Activated T-helper 17 cell treated with anti-CD3 and anti-CD28 coated beads, Interleukin-2, amount 50 U/mL, for 72 hours (primary cell): Measurements from ENCODE around the gene ZNF672. TPM values are rescaled to one million over a fixed set of nuclear protein-coding genes. Genes with fewer than 3 reads are reported as not detected.

Source experiments
- ATAC-seq: fragments of 150-1000 bp; cut with Tn5 transposase; replicated peaks from 2 replicates; pipeline ENCODE4 v1.10.0; 2021; ENCODE audit warnings: mild to moderate bottlenecking, moderate library complexity
- H3K27ac Mint-ChIP-seq: one replicate; pipeline ENCODE4 v1.8.0; 2022; ENCODE audit warnings: mixed read lengths
- H3K27me3 Mint-ChIP-seq: one replicate; pipeline ENCODE4 v1.8.0; 2022; ENCODE audit warnings: mixed read lengths
- H3K36me3 Mint-ChIP-seq: one replicate; pipeline ENCODE4 v1.8.0; 2022; ENCODE audit warnings: low read depth, mild to moderate bottlenecking, mixed read lengths
- H3K4me1 Mint-ChIP-seq: one replicate; pipeline ENCODE4 v1.8.0; 2022; ENCODE audit warnings: mixed read lengths
- H3K4me3 Mint-ChIP-seq: one replicate; pipeline ENCODE4 v1.8.0; 2022; ENCODE audit warnings: mild to moderate bottlenecking, mixed read lengths
- H3K9me3 Mint-ChIP-seq: one replicate; pipeline ENCODE4 v1.8.0; 2022; ENCODE audit warnings: mixed read lengths
- total RNA-seq, 2 donors: library from RNA; stranded (reverse); gene quantifications; one replicate each; pipeline ENCODE4 v1.2.3, GENCODE V29; 2022

ZNF672 gene
- total RNA-seq, 2 donors from 2014 or later: 36.1 to 38.8 TPM

- Mint-ChIP-seq H3K4me1 (peaks cover 7% of the 10 kb centered on the region), H3K9me3 (no peaks in the 10 kb centered on the region), H3K36me3 (no peaks in the 10 kb centered on the region), H3K4me3 (no peak overlapping the region), H3K27ac (no peak overlapping the region), H3K27me3 (peaks cover 39% of the 10 kb centered on the region)
- peak; percentile 16 for ATAC-seq
These were observed 54.6 kb downstream of the ZNF672 start for GRCh38 chr1:248892590-248892989.

DNA sequence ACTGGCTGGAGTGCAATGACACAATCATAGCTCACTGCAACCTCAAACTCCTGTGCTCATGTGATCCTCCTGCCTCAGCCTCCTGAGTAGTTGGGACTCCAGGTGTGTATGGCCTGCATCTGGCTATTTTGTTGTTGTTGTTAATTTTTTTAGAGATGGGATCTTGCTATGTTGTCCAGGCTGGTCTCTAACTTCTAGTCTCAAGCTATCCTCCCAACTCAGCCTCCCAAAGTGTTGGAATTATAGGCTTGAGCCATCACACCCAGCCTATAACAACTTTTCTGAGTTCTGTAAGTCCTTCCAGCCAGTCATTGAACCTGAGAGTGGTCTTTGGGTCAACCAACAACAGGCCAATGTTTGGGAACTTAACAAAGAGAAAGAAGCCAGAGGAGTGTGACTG lies 56.8 kb downstream of the ZNF672 start:
- no peak for ATAC-seq
- Mint-ChIP-seq H3K4me1 (peaks cover 7% of the 10 kb centered on the region), H3K9me3 (no peaks in the 10 kb centered on the region), H3K27ac (no peak overlapping the region), H3K4me3 (no peak overlapping the region), H3K27me3 (peaks cover 51% of the 10 kb centered on the region), H3K36me3 (no peaks in the 10 kb centered on the region)

DNA sequence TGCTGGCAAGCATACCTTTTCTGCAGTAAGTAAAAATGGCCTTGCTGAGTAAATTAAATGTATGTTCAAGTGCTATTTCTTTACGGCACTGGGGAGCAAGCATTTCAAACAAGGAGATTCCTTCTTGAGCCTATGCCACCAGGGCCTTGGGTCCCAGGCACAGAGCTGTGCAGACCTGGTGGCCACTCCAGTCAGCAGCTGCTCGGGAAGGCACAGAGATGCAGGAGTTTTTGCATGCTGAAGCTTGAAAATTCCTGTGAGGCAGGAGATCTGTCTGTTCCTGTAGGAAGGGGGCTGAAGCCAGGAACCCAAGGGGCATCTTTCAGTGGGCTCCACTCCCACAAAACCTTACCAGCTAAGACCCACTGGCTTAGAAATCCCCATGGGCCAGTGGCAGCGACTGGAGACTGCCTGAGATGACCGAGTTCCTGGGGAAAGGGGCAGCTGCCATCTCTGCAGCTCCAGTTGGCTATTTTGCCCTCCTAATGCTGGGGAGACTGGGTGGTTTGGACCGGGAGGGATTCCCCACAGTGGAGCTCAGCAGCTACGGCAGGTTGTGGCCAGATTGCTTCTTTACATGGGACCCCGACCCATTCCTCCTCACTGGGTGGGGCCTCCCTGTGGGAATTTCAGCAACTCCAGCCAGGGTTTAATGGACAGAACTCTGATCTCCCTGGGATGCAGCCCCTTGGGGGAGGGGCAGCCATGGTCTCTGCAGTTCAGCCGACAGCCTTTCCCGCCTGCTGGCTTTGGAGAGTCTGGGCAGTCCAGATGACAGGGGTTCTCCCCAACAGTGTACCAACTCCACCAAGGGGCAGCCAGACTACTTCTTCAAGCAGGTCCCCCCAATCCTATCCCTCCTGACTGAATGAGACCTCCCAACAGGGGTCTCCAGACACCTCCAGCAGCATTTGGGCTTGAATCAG lies 59.7 kb downstream of the ZNF672 start:
- Mint-ChIP-seq H3K4me1 (no peaks in the 10 kb centered on the region), H3K36me3 (no peaks in the 10 kb centered on the region), H3K9me3 (no peaks in the 10 kb centered on the region), H3K27ac (no peak overlapping the region), H3K4me3 (no peak overlapping the region), H3K27me3 (peaks cover 38% of the 10 kb centered on the region)
- ATAC-seq: no peak

Other genes with a start within 250 kb of the ZNF672 start
- not detected for gene OR2T10, start 240.5 kb upstream of the ZNF672 start, total RNA-seq
- not detected for gene OR2T11, start 203.1 kb upstream of the ZNF672 start, total RNA-seq
- gene OR2T35, start 192.9 kb upstream of the ZNF672 start, total RNA-seq: not detected
- not detected for gene OR2T27, start 182.7 kb upstream of the ZNF672 start, total RNA-seq
- gene OR14I1, start 135.5 kb upstream of the ZNF672 start, total RNA-seq: not detected
- gene LYPD8, start 82.5 kb upstream of the ZNF672 start, total RNA-seq: not detected
- 10 to 100 TPM; 21.0 to 25.6 TPM for gene SH3BP5L, start 12.3 kb upstream of the ZNF672 start, total RNA-seq
- 100 to 1,000 TPM; 103 to 108 TPM for gene ZNF692, start 20.9 kb downstream of the ZNF672 start, total RNA-seq
- gene PGBD2, start 68.0 kb downstream of the ZNF672 start, total RNA-seq: 1 to 10 TPM; 6.4 to 6.9 TPM